GM12892 (cell line): ENCODE data around the gene FCHO1.

Source experiments
- POLR2A ChIP-seq: IDR thresholded peaks from 2 replicates; pipeline ENCODE4 v1.6.1; 2011; ENCODE audit warnings: low read depth, low read length, control low read depth
- POLR2AphosphoS5 ChIP-seq: IDR thresholded peaks from 2 replicates; pipeline ENCODE4 v1.6.1; 2011; ENCODE audit warnings: low read depth, low read length, control low read depth

GRCh38 chr19:17741456-17741855 lies 9.8 kb upstream of the FCHO1 start:
- TF ChIP-seq POLR2AphosphoS5 (no peak), POLR2A (no peak)
